ENCODE data around the gene BRWD1.
A peak's percentile ranks its signal among the peaks of the same experiment; 100 is the strongest.

Gene BRWD1
- total RNA-seq = 100 to 370 (median 330) reads per million in 3 experiments

- peak; percentile 77 for DNase-seq
Measured at GRCh38 chr21:39313571-39314142, at the start of gene BRWD1. TSS of gene BRWD1 (minus strand) at chr21:39313632. CDS start at chr21:39313491, 141 bp downstream.

GRCh38 chr21:39362733-39363132 lies 49.3 kb upstream of the BRWD1 start:
- DNase-seq = no peak

- no peak for DNase-seq
Measured at GRCh38 chr21:39359382-39359781, 46.0 kb upstream of the BRWD1 start.

- no peak for DNase-seq
Measured at GRCh38 chr21:39353295-39353694, 39.9 kb upstream of the BRWD1 start.

- DNase-seq = no peak
Measured at GRCh38 chr21:39350094-39351005, 36.9 kb upstream of the BRWD1 start.

- peak; percentile 96 for DNase-seq
Measured at GRCh38 chr21:39349211-39350093, 36.0 kb upstream of the BRWD1 start.

- peak; percentile 89 for DNase-seq
Measured at GRCh38 chr21:39348355-39349210, 35.2 kb upstream of the BRWD1 start, which contains the start of gene HMGN1. TSS of gene HMGN1 (minus strand) at chr21:39349088. CDS start at chr21:39348917, 171 bp downstream.

GRCh38 chr21:39348040-39348354 lies 34.6 kb upstream of the BRWD1 start:
- DNase-seq = no peak

GRCh38 chr21:39347537-39347936 lies 34.1 kb upstream of the BRWD1 start:
- no peak for DNase-seq

GRCh38 chr21:39346671-39347331 lies 33.4 kb upstream of the BRWD1 start:
- no peak for DNase-seq

GRCh38 chr21:39346206-39346605 lies 32.8 kb upstream of the BRWD1 start:
- no peak for DNase-seq

- no peak for DNase-seq
Measured at GRCh38 chr21:39345440-39345839, 32.0 kb upstream of the BRWD1 start.

- no peak for DNase-seq
Measured at GRCh38 chr21:39344848-39345247, 31.4 kb upstream of the BRWD1 start.

- DNase-seq = no peak
Measured at GRCh38 chr21:39341249-39341923, 28.0 kb upstream of the BRWD1 start.

- no peak for DNase-seq
Measured at GRCh38 chr21:39340687-39341086, 27.3 kb upstream of the BRWD1 start.

- DNase-seq = no peak
Measured at GRCh38 chr21:39339231-39339630, 25.8 kb upstream of the BRWD1 start.

GRCh38 chr21:39336457-39337008 lies 23.1 kb upstream of the BRWD1 start:
- DNase-seq = no peak

GRCh38 chr21:39334611-39335010 lies 21.2 kb upstream of the BRWD1 start:
- DNase-seq = no peak

- DNase-seq = no peak
Measured at GRCh38 chr21:39332175-39332574, 18.7 kb upstream of the BRWD1 start.

GRCh38 chr21:39330001-39330400 lies 16.6 kb upstream of the BRWD1 start:
- no peak for DNase-seq

- DNase-seq = no peak
Measured at GRCh38 chr21:39327727-39328126, 14.3 kb upstream of the BRWD1 start.
